Measurements from ENCODE around the gene NMRK1.

NMRK1 gene

DNA sequence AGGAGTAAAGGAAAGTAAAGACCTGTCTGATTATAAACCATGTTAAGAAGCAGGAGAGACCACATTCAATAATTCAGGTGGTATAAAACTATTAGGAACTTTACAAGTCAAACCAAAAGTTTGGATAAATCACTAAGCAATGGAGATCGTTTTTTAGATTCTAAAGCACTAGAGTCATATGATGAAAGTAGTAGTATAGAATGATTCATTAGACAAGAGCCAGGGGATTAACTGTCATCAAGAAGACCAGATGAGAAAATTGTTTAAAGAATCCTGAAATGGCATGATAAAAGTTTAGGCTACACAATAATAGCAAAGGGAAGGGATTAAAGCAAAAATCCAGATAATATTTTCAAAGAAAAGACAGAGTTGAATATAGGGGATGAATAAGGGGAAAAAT is 46.9 kb downstream of the NMRK1 start:
- no peaks in the 10 kb centered on the region for H3K36me3 ChIP-seq (replicated peaks)
- H3K4me3 ChIP-seq (ENCODE audit: low read depth, low read length) = no peak overlapping the region
- no peak for DNase-seq
- in situ Hi-C loops (cut with HindIII; ENCODE audit: low pct_ligation_motif_present, low sequenced_read_pairs) = no loop called here
- H3K27me3 ChIP-seq (replicated peaks) = no peaks in the 10 kb centered on the region
- no peak overlapping the region for H3K27ac ChIP-seq
- TF ChIP-seq, protein P1, sequence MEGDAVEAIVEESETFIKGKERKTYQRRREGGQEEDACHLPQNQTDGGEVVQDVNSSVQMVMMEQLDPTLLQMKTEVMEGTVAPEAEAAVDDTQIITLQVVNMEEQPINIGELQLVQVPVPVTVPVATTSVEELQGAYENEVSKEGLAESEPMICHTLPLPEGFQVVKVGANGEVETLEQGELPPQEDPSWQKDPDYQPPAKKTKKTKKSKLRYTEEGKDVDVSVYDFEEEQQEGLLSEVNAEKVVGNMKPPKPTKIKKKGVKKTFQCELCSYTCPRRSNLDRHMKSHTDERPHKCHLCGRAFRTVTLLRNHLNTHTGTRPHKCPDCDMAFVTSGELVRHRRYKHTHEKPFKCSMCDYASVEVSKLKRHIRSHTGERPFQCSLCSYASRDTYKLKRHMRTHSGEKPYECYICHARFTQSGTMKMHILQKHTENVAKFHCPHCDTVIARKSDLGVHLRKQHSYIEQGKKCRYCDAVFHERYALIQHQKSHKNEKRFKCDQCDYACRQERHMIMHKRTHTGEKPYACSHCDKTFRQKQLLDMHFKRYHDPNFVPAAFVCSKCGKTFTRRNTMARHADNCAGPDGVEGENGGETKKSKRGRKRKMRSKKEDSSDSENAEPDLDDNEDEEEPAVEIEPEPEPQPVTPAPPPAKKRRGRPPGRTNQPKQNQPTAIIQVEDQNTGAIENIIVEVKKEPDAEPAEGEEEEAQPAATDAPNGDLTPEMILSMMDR (IDR thresholded peaks at IDR 0.05; ENCODE audit: low read depth, low read length, missing control alignments) = no peak

DNA sequence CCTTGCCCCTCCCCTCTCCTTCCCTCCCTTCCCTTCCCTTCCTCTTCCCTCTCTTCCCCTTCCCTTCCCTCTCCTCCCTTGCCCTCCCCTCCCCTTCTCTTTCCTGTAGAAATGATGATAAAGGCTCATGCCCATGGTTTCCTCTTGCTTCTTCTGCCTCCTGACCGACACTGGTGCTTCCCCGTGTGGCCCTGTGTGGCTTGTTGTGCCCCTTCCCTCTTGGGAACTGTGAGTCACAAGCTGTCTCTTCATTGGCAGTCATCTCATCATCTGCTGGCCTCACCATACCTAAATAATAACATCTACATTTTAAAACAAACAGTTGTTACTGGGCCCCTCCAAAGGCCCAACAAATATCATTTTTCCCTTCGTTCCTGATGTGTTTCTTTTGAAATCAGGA is 48.2 kb downstream of the NMRK1 start:
- no peak overlapping the region for H3K27ac ChIP-seq
- TF ChIP-seq, protein P1 (IDR thresholded peaks at IDR 0.05; ENCODE audit: low read depth, low read length, missing control alignments) = no peak
- DNase-seq = no peak
- H3K36me3 ChIP-seq (replicated peaks) = no peaks in the 10 kb centered on the region
- H3K27me3 ChIP-seq (replicated peaks) = no peaks in the 10 kb centered on the region
- in situ Hi-C loops (cut with HindIII; ENCODE audit: low pct_ligation_motif_present, low sequenced_read_pairs) = no loop called here
- no peak overlapping the region for H3K4me3 ChIP-seq (ENCODE audit: low read depth, low read length)

DNA sequence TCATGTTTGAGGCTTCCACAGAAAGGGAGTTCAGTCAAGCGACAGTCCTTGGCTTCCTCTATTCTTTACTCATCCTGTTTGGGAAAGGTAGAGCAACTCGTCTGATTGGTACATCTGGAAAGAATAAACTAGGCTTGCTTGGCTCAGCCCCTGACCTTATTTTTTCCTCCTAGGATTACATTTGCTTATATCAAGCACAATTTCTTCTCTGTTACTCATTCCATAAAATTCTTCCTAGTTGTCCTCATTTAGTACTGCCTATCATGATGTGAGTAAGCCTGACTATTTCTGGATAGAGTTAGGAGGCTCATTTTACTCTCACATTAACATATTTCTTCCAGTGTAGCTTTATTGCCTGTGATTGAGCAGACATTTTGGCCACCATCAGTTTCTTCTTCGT is 48.9 kb downstream of the NMRK1 start:
- H3K27me3 ChIP-seq (replicated peaks) = no peaks in the 10 kb centered on the region
- TF ChIP-seq, protein P1 (IDR thresholded peaks at IDR 0.05; ENCODE audit: low read depth, low read length, missing control alignments) = no peak
- DNase-seq = no peak
- H3K27ac ChIP-seq = no peak overlapping the region
- no peaks in the 10 kb centered on the region for H3K36me3 ChIP-seq (replicated peaks)
- H3K4me3 ChIP-seq (ENCODE audit: low read depth, low read length) = no peak overlapping the region
- in situ Hi-C loops (cut with HindIII; ENCODE audit: low pct_ligation_motif_present, low sequenced_read_pairs) = no loop called here

- no peaks in the 10 kb centered on the region for H3K36me3 ChIP-seq (replicated peaks)
- DNase-seq = no peak
- no peak overlapping the region for H3K27ac ChIP-seq
- no peak overlapping the region for H3K4me3 ChIP-seq (ENCODE audit: low read depth, low read length)
- in situ Hi-C loops (cut with HindIII; ENCODE audit: low pct_ligation_motif_present, low sequenced_read_pairs) = no loop called here
- TF ChIP-seq, protein P1 (IDR thresholded peaks at IDR 0.05; ENCODE audit: low read depth, low read length, missing control alignments) = no peak
- no peaks in the 10 kb centered on the region for H3K27me3 ChIP-seq (replicated peaks)
Observed at GRCh38 chr9:75036793-75037192, 51.2 kb downstream of the NMRK1 start.

GRCh38 chr9:75033791-75034473 is 54.0 kb downstream of the NMRK1 start:
- Histone ChIP-seq H3K4me3 (ENCODE audit: low read depth, low read length) (no peak overlapping the region), H3K27me3 (replicated peaks) (no peaks in the 10 kb centered on the region), H3K36me3 (replicated peaks) (no peaks in the 10 kb centered on the region), H3K27ac (no peak overlapping the region)
- TF ChIP-seq, protein P1 (IDR thresholded peaks at IDR 0.05; ENCODE audit: low read depth, low read length, missing control alignments) = no peak
- in situ Hi-C loops (cut with HindIII; ENCODE audit: low pct_ligation_motif_present, low sequenced_read_pairs) = no loop called here
- DNase-seq = no peak

All from brain microvascular endothelial cell (primary cell).